Esophagus squamous epithelium (tissue), 5 donors: ENCODE results near the gene NPAS1. TPM values are rescaled to one million over a fixed set of nuclear protein-coding genes. Genes with fewer than 3 reads are reported as not detected.

Experiments
- DNase-seq: peaks from one replicate; lab custom pipeline; 2025; lab: John Stamatoyannopoulos, UW
- H3K27ac ChIP-seq, 4 donors: fragments of 200-600 bp; sonication (generic); one replicate each; pipeline ENCODE4 v1.5.1; 2016 to 2019; ENCODE audit warnings: mild to moderate bottlenecking in 1 of 4
- H3K27me3 ChIP-seq, 4 donors: fragments of 200-600 bp; sonication (generic); 1 replicate in 3 of 4; 2 replicates in 1 of 4; pipeline versions ENCODE4 v1.5.1 to v1.6.0; 2017 to 2021; ENCODE audit warnings: antibody characterized with exemption in 1 of 4
- H3K36me3 ChIP-seq, 3 donors: fragments of 200-600 bp; sonication (generic); one replicate each; pipeline ENCODE4 v1.5.1; 2016 to 2019
- H3K4me1 ChIP-seq, 3 donors: fragments of 200-600 bp; sonication (generic); one replicate each; pipeline ENCODE4 v1.5.1; 2017 to 2019
- H3K4me3 ChIP-seq, 4 donors: fragments of 200-600 bp; sonication (generic); 1 replicate in 3 of 4; 2 replicates in 1 of 4; pipeline ENCODE4 v1.5.1; 2016 to 2019; ENCODE audit warnings: mild to moderate bottlenecking in 2 of 4, moderate library complexity in 1 of 4
- H3K9me3 ChIP-seq, 3 donors: fragments of 200-600 bp; sonication (generic); one replicate each; pipeline ENCODE4 v1.5.1; 2016 to 2019
- CTCF ChIP-seq, 6 experiments: fragments of 450-650 bp in 4 of 6; fragments of 200-600 bp in 2 of 6; sonication (generic) in 2 of 6; IDR thresholded peaks; one replicate each; pipeline ENCODE4 v1.5.1; 2016 to 2019; ENCODE audit warnings: antibody characterized with exemption in 6 of 6, mild to moderate bottlenecking in 4 of 6, moderate library complexity in 4 of 6
- POLR2A ChIP-seq, 4 donors: fragments of 450-650 bp; IDR thresholded peaks; one replicate each; pipeline ENCODE4 v1.6.1; 2017; ENCODE audit warnings: antibody characterized with exemption in 4 of 4, mild to moderate bottlenecking in 4 of 4, moderate library complexity in 3 of 4
- WGBS, 2 donors: methylation state at CpG; one replicate each; pipeline ENCODE4 v1.1.5; 2018; 5-methylcytosine and 5-hydroxymethylcytosine counted together
- intact Hi-C: fragments of 100-400 bp; cut with DNase I; formaldehyde crosslinking; loops from one replicate; pipeline ENCODE4 v1.15.0; 2022
- total RNA-seq, 4 donors: library from RNA; depleted of rRNA; stranded (reverse); fragments of >200 nt; gene quantifications; one replicate each; pipeline ENCODE4 v1.1.0, GENCODE V29; 2016
- donor health status: DM: yes; HTN: yes; CAD: no.

NPAS1 gene
- total RNA-seq, 4 donors from 2014 or later, result 0.18 to 4.3 (median 1.1) TPM; not detected in 1

- Histone ChIP-seq H3K4me3 (no peak overlapping the region), H3K9me3 (no peaks in the 10 kb centered on the region), H3K36me3 (peaks cover 0 to 6% (median 0%) of the 10 kb centered on the region in 3 donors), H3K4me1 (peaks cover 39 to 83% (median 45%) of the 10 kb centered on the region in 3 donors), H3K27ac (peak overlapping the region; percentile 72 to 85 (median 83)), H3K27me3 (no peaks in the 10 kb centered on the region)
- WGBS, 2 donors, result 44 to 64% methylated on average over 8 to 15 of the region's 16 CpGs
- intact Hi-C loops, result no loop called here
- DNase-seq, result no peak
- TF ChIP-seq CTCF (IDR thresholded peaks at IDR 0.05), result no peak
- no peak for TF ChIP-seq POLR2A (IDR thresholded peaks at IDR 0.05)
Observed at GRCh38 chr19:46975011-46975924, 44.4 kb upstream of the NPAS1 start.

GRCh38 chr19:46975925-46976782 is 43.5 kb upstream of the NPAS1 start:
- DNase-seq, result no peak
- TF ChIP-seq CTCF (IDR thresholded peaks at IDR 0.05), result no peak
- TF ChIP-seq POLR2A (IDR thresholded peaks at IDR 0.05), result no peak
- intact Hi-C loops, result no loop called here
- H3K27ac ChIP-seq, result peak overlapping the region; percentile 72 to 92 (median 84)
- WGBS, 2 donors, result 16 to 29% methylated on average over 6 to 12 of the region's 18 CpGs
- H3K36me3 ChIP-seq, result no peaks in the 10 kb centered on the region
- no peaks in the 10 kb centered on the region for H3K27me3 ChIP-seq
- H3K9me3 ChIP-seq, result no peaks in the 10 kb centered on the region
- H3K4me3 ChIP-seq, result peak overlapping the region in 1 of 4 donors; percentile 32
- peaks cover 39 to 92% (median 50%) of the 10 kb centered on the region in 3 donors for H3K4me1 ChIP-seq

- no peak for DNase-seq
- peak overlapping the region; percentile 72 to 92 (median 84) for H3K27ac ChIP-seq
- intact Hi-C loops, result no loop called here
- 56 to 62% methylated on average over 3 to 8 of the region's 8 CpGs for WGBS, 2 donors
- H3K36me3 ChIP-seq, result no peaks in the 10 kb centered on the region
- H3K27me3 ChIP-seq, result no peaks in the 10 kb centered on the region
- H3K9me3 ChIP-seq, result no peaks in the 10 kb centered on the region
- H3K4me1 ChIP-seq, result peaks cover 46 to 95% (median 56%) of the 10 kb centered on the region in 3 donors
- peak overlapping the region in 1 of 4 donors; percentile 32 for H3K4me3 ChIP-seq
- no peak for TF ChIP-seq POLR2A (IDR thresholded peaks at IDR 0.05)
- no peak for TF ChIP-seq CTCF (IDR thresholded peaks at IDR 0.05)
Observed at GRCh38 chr19:46976845-46977320, 42.8 kb upstream of the NPAS1 start.

GRCh38 chr19:46977548-46977947 is 42.1 kb upstream of the NPAS1 start:
- 71 to 86% methylated on average over 6 of the region's 7 CpGs for WGBS, 2 donors
- TF ChIP-seq POLR2A (IDR thresholded peaks at IDR 0.05), result no peak
- TF ChIP-seq CTCF (IDR thresholded peaks at IDR 0.05), result no peak
- Histone ChIP-seq H3K36me3 (no peaks in the 10 kb centered on the region), H3K27ac (peak overlapping the region in 3 of 4 donors; percentile 84 to 92 (median 85)), H3K27me3 (no peaks in the 10 kb centered on the region), H3K4me3 (no peak overlapping the region), H3K9me3 (no peaks in the 10 kb centered on the region), H3K4me1 (peaks cover 46 to 96% (median 62%) of the 10 kb centered on the region in 3 donors)
- DNase-seq, result no peak
- intact Hi-C loops, result no loop called here
